Osteoblast (primary cell): ENCODE data around the gene TMEM239. TPM values are rescaled to one million over a fixed set of nuclear protein-coding genes. Genes with fewer than 3 reads are reported as not detected.

Source experiments
- DNase-seq: peaks from one replicate; pipeline ENCODE4 v3.0.0; 2011; ENCODE audit warnings: low spot score, mixed read lengths; ENCODE audit not compliant: insufficient read length; ENCODE audit errors: missing footprints
- H2AFZ ChIP-seq: 2 replicates; pipeline ENCODE4 v1.6.0; 2011; ENCODE audit warnings: mild to moderate bottlenecking, low read length
- H3K27ac ChIP-seq: 2 replicates; pipeline ENCODE4 v1.5.1; 2011; ENCODE audit warnings: mild to moderate bottlenecking, low read depth, low read length, moderate library complexity
- H3K27me3 ChIP-seq: 2 replicates; pipeline ENCODE4 v1.6.0; 2012; ENCODE audit warnings: mild to moderate bottlenecking, control low read depth, inconsistent platforms, low read length, moderate library complexity; ENCODE audit not compliant: insufficient read depth
- H3K36me3 ChIP-seq: 2 replicates; pipeline ENCODE4 v1.5.1; 2011; ENCODE audit warnings: mild to moderate bottlenecking, low read length, control low read depth, moderate library complexity; ENCODE audit not compliant: insufficient read depth
- H3K4me1 ChIP-seq: 2 replicates; pipeline ENCODE4 v1.5.1; 2011; ENCODE audit warnings: mild to moderate bottlenecking, low read length, control low read depth, moderate library complexity; ENCODE audit not compliant: insufficient read depth
- H3K4me2 ChIP-seq: 2 replicates; pipeline ENCODE4 v1.6.0; 2011; ENCODE audit warnings: mild to moderate bottlenecking, low read length; ENCODE audit not compliant: insufficient read depth
- H3K4me3 ChIP-seq: fragments of 200-600 bp; sonication (generic); 3 replicates; pipeline ENCODE4 v1.5.1; 2012; ENCODE audit warnings: mild to moderate bottlenecking, low read length, inconsistent platforms; ENCODE audit not compliant: insufficient read depth
- H3K79me2 ChIP-seq: 2 replicates; pipeline ENCODE4 v1.6.0; 2012; ENCODE audit warnings: mild to moderate bottlenecking, low read length, control low read depth, inconsistent platforms; ENCODE audit not compliant: insufficient read depth
- H3K9me3 ChIP-seq: 2 replicates; pipeline ENCODE4 v1.5.1; 2011; ENCODE audit warnings: low read depth, low read length, control low read depth
- H4K20me1 ChIP-seq: 2 replicates; pipeline ENCODE4 v1.6.0; 2012; ENCODE audit warnings: mild to moderate bottlenecking, low read length, control low read depth; ENCODE audit not compliant: insufficient read depth
- total RNA-seq: library from RNA; depleted of rRNA; stranded (reverse); fragments of >200 nt; gene quantifications from 2 replicates; pipeline ENCODE4 v1.2.3, GENCODE V29; 2012
- TF ChIP-seq, protein P1 (sequence below): IDR thresholded peaks from 2 replicates; pipeline ENCODE4 v1.5.1; 2011; ENCODE audit warnings: mild to moderate bottlenecking, low read depth, low read length, moderate library complexity; ENCODE audit errors: extremely low read depth

The TMEM239 gene
- total RNA-seq, 1 donor = under 0.01 TPM

- DNase-seq = peak; percentile 93
- H3K79me2 ChIP-seq = no peaks in the 10 kb centered on the region
- H3K36me3 ChIP-seq = no peaks in the 10 kb centered on the region
- no peak overlapping the region for H2AFZ ChIP-seq
- peaks cover 26% of the 10 kb centered on the region for H3K4me1 ChIP-seq
- peak overlapping the region; percentile 78 for H3K4me2 ChIP-seq
- H4K20me1 ChIP-seq = no peaks in the 10 kb centered on the region
- no peak overlapping the region for H3K27ac ChIP-seq
- peak overlapping the region; percentile 36 for H3K4me3 ChIP-seq
- TF ChIP-seq, protein P1, sequence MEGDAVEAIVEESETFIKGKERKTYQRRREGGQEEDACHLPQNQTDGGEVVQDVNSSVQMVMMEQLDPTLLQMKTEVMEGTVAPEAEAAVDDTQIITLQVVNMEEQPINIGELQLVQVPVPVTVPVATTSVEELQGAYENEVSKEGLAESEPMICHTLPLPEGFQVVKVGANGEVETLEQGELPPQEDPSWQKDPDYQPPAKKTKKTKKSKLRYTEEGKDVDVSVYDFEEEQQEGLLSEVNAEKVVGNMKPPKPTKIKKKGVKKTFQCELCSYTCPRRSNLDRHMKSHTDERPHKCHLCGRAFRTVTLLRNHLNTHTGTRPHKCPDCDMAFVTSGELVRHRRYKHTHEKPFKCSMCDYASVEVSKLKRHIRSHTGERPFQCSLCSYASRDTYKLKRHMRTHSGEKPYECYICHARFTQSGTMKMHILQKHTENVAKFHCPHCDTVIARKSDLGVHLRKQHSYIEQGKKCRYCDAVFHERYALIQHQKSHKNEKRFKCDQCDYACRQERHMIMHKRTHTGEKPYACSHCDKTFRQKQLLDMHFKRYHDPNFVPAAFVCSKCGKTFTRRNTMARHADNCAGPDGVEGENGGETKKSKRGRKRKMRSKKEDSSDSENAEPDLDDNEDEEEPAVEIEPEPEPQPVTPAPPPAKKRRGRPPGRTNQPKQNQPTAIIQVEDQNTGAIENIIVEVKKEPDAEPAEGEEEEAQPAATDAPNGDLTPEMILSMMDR = no peak
- H3K27me3 ChIP-seq = peaks cover 9% of the 10 kb centered on the region
- H3K9me3 ChIP-seq = no peaks in the 10 kb centered on the region
Measured at GRCh38 chr20:2820084-2820895, 4.1 kb downstream of the TMEM239 start.

DNA sequence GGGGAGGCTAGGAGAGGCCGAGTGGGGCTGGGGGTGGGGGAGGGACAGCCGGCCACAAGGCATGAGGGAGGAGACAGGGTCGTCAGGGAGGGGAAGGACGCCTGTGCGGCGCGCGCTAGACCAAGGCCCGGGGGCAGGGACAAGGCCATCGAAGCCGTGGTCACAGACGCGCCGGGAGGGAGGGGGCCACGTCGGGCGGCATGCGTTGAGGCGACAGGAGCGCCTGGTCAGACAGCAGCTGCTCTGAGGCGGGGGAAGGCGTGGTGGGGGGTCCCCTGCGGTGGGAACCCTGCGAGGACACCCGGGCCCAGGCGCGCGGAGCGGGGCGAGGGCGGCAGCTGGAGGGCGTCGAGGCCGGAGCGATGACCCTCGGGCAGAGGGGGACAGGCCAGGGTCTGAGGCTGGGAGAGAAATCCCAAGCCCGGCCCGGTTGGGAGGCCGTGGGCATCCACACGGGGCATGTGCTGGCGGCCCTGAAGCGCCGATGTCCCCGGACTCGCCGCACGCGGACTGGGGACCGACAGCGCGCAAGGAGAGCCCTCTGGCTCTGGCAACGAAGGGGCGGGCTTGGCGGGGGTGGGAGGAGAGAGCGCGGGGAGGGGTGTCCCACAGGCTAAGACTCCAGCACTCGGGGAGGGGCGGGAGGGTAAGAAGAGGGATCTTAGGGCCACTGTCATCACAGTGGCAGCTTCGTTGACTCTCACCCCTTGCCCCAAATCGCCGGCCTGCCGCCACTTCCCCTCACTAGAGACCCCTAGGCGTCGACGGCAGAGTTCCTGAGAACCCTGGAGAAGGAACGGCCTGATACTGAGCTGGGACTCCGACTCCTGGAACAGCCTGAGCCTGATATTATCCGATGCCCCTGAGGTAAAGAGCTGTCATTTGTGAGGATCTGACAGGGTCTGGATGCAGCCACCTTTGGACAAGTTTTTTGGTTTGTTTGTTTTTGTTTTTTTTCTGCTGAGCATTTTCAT, 5.0 kb downstream of the TMEM239 start:
- no peaks in the 10 kb centered on the region for H3K9me3 ChIP-seq
- H3K4me3 ChIP-seq = no peak overlapping the region
- no peaks in the 10 kb centered on the region for H4K20me1 ChIP-seq
- no peak overlapping the region for H3K4me2 ChIP-seq
- no peak for DNase-seq
- no peaks in the 10 kb centered on the region for H3K79me2 ChIP-seq
- H3K36me3 ChIP-seq = no peaks in the 10 kb centered on the region
- H3K4me1 ChIP-seq = peaks cover 18% of the 10 kb centered on the region
- no peak overlapping the region for H2AFZ ChIP-seq
- H3K27me3 ChIP-seq = peaks cover 13% of the 10 kb centered on the region
- H3K27ac ChIP-seq = no peak overlapping the region
- TF ChIP-seq, protein P1 = no peak

DNA sequence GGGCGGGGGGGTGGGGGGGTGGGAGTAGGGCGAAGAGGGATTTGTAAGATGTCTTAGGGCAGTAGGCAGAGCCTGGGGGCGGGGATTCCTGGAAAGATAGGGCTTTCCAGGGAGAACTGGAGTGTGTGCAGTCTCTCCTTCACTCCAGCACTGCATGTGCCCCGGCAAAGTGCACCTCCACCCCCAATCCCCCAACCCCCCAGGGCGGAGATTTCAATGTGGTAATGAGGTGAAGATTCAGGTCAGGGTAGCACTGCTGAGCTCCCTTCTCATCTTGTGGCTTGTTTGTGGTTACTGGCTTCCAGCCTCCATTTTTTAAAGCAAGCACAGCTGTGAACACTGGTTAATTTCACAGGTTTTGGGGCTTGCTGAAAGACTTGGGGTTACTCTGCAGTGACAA, 5.9 kb downstream of the TMEM239 start:
- H4K20me1 ChIP-seq = no peaks in the 10 kb centered on the region
- TF ChIP-seq, protein P1 = no peak
- DNase-seq = no peak

More for the DNA sequence above, 5.9 kb downstream of the TMEM239 start:
- no peak overlapping the region for H3K4me3 ChIP-seq
- H3K9me3 ChIP-seq = no peaks in the 10 kb centered on the region
- H3K36me3 ChIP-seq = no peaks in the 10 kb centered on the region
- no peaks in the 10 kb centered on the region for H3K79me2 ChIP-seq
- peaks cover 18% of the 10 kb centered on the region for H3K4me1 ChIP-seq
- no peak overlapping the region for H3K27ac ChIP-seq
- H3K4me2 ChIP-seq = no peak overlapping the region
- H3K27me3 ChIP-seq = peaks cover 20% of the 10 kb centered on the region
- no peak overlapping the region for H2AFZ ChIP-seq
